ENCODE results near the gene CNTN5. TPM values are rescaled to one million over a fixed set of nuclear protein-coding genes. Genes with fewer than 3 reads are reported as not detected.

The CNTN5 gene
- total RNA-seq, 2 donors from 2014 or later: not detected

DNA sequence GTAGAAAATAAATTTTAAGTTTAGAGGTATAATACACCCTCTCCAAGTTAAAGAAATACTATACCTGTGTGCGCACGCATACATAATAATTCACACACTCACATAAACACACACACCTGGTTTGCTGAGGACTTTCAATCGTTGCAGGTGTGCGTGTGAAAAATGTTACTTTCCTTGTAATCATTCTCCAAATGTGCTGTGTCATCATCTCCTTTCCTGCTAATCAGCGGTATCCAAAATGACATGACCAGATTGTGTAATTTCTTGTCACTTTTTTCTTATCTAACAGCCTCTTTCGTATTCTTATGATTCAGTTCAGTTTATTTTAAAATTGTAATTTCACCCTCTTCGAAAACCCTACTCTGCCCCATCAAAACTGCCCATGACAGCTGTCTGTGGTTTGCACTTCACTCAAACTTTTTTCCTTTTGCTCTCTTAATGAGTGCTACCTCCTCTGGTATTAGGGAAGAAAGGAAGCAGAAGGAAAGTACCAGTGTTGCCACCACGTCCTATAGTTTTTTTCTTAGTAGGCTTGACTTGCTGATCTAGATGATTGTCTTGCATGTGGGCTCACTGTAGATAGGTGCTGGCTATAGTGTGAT is 651.2 kb downstream of the CNTN5 start:
- ATAC-seq (replicated peaks in 1 of 2): no peak

DNA sequence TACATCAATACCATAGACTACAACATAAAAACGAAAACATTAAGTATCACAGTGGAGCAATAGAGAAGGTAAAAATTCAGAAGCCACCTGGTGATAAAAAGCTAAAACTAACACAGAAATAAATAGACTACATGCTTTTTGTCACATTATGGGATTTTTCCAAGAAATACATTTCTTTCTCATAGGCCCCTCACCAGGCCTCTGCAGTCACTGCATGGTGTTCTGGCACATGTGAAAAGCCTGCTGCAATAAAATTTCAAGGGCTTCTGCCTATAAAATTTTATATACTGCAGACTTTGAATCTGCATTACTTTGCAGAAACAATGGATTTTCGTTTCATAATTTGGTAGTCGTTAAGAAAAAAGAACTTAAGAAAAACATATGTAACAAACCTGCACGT is 655.5 kb downstream of the CNTN5 start:
- Mint-ChIP-seq H3K9me3 (peaks cover 11 to 14% of the 10 kb centered on the region in 2 donors), H3K4me3 (no peak overlapping the region), H3K27me3 (ENCODE audit: low read depth) (no peaks in the 10 kb centered on the region), H3K27ac (no peak overlapping the region), H3K4me1 (ENCODE audit: low read depth) (no peaks in the 10 kb centered on the region), H3K36me3 (ENCODE audit: insufficient read depth in 2 of 2) (no peaks in the 10 kb centered on the region)
- no peak for ATAC-seq (replicated peaks in 1 of 2)
- no peak for DNase-seq

More for the DNA sequence above, 651.2 kb downstream of the CNTN5 start:
- DNase-seq: no peak
- H3K4me1 Mint-ChIP-seq (ENCODE audit: low read depth): no peaks in the 10 kb centered on the region
- H3K27me3 Mint-ChIP-seq (ENCODE audit: low read depth): no peaks in the 10 kb centered on the region
- H3K36me3 Mint-ChIP-seq (ENCODE audit: insufficient read depth in 2 of 2): no peaks in the 10 kb centered on the region
- peaks cover 9 to 10% of the 10 kb centered on the region in 2 donors for H3K9me3 Mint-ChIP-seq
- H3K27ac Mint-ChIP-seq: no peak overlapping the region
- no peak overlapping the region for H3K4me3 Mint-ChIP-seq

DNA sequence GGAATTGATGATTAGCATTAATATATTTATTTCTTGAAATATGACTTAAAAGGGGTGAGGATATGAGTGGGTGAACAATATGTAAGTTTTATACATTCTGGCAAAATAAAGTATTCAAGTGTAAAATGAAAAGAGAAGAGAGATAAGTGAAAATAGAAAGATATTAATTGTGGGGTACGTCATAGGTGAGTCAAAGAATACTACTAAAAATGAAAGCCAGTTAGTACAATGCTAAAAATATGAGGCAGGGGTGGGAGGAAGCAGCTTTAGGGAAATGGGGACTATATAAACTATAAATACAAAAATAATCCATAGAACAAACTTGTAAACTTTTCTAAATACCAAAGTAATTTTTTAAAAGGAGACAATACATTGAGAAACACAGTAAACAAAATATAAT is 661.4 kb downstream of the CNTN5 start:
- Mint-ChIP-seq H3K27me3 (ENCODE audit: low read depth) (no peaks in the 10 kb centered on the region), H3K36me3 (ENCODE audit: insufficient read depth in 2 of 2) (no peaks in the 10 kb centered on the region), H3K4me1 (ENCODE audit: low read depth) (no peaks in the 10 kb centered on the region), H3K9me3 (peaks cover 5 to 6% of the 10 kb centered on the region in 2 donors), H3K4me3 (no peak overlapping the region), H3K27ac (no peak overlapping the region)
- DNase-seq (no peak), ATAC-seq (replicated peaks in 1 of 2) (no peak)

DNA sequence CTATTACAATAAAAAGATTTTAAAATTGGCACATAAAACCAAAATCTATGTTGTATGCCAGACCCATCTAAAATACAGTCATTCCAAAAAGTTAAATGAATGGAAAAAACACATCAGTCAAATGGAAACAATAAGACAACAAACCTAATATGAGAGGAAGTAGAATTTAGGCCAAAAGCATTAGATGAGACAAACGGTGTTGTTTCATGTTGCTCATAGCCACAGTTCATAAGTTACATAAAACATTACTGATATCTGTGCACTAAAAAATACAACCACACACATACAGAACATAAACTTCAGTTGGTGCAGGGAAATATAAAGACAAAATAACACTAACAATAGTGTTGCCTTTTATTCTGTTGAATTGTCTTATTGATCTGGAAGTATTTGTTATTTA is 661.9 kb downstream of the CNTN5 start:
- no peak for DNase-seq
- Mint-ChIP-seq H3K27me3 (ENCODE audit: low read depth) (no peaks in the 10 kb centered on the region), H3K4me1 (ENCODE audit: low read depth) (no peaks in the 10 kb centered on the region), H3K36me3 (ENCODE audit: insufficient read depth in 2 of 2) (no peaks in the 10 kb centered on the region), H3K27ac (no peak overlapping the region), H3K9me3 (peaks cover 5 to 6% of the 10 kb centered on the region in 2 donors), H3K4me3 (no peak overlapping the region)
- ATAC-seq (replicated peaks in 1 of 2): no peak

DNA sequence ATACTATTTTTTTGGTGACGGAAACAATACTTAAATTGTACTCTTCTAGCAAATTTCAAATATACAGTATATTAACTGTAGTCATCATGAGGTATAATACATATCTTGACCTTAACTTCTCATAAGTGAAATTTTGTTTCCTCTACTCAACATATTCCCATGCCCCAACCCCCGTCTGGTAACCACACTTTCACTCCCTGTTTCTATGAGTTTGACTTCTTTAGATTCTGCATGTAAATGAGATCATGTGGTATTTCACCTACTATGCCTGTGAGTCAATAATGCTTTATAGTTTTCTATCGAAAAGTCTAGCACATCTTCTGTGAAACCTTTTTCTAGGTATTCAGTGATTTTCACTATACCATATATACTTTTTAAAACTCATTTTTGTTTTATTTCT is 663.2 kb downstream of the CNTN5 start:
- Mint-ChIP-seq H3K27me3 (ENCODE audit: low read depth) (no peaks in the 10 kb centered on the region), H3K36me3 (ENCODE audit: insufficient read depth in 2 of 2) (no peaks in the 10 kb centered on the region), H3K4me1 (ENCODE audit: low read depth) (no peaks in the 10 kb centered on the region), H3K27ac (no peak overlapping the region), H3K9me3 (peaks cover 4 to 6% of the 10 kb centered on the region in 2 donors), H3K4me3 (no peak overlapping the region)
- ATAC-seq (replicated peaks in 1 of 2): no peak
- no peak for DNase-seq

DNA sequence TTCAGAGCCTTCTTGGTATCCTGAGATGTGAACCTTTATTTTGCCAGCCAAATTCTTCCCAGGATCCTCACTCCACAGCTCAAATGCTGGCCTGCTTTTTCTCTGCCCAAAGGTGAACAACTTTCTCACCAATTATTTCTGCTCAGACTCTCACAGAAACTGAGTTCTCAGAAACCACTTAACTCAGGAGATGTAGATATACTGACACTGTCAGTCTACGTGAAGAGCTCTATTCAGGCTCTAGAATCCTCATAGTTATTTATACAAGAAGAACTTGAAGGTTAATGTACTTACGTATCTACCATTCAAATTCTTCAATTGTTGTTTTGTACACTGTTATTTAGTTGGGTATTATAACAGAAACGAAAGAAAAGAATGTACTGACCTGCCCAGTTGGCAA is 666.1 kb downstream of the CNTN5 start:
- no peaks in the 10 kb centered on the region for H3K4me1 Mint-ChIP-seq (ENCODE audit: low read depth)
- no peak for ATAC-seq (replicated peaks in 1 of 2)
- H3K27me3 Mint-ChIP-seq (ENCODE audit: low read depth): no peaks in the 10 kb centered on the region
- H3K27ac Mint-ChIP-seq: no peak overlapping the region
- H3K36me3 Mint-ChIP-seq (ENCODE audit: insufficient read depth in 2 of 2): no peaks in the 10 kb centered on the region
- no peak overlapping the region for H3K4me3 Mint-ChIP-seq
- peaks cover 6 to 12% of the 10 kb centered on the region in 2 donors for H3K9me3 Mint-ChIP-seq
- DNase-seq: no peak

DNA sequence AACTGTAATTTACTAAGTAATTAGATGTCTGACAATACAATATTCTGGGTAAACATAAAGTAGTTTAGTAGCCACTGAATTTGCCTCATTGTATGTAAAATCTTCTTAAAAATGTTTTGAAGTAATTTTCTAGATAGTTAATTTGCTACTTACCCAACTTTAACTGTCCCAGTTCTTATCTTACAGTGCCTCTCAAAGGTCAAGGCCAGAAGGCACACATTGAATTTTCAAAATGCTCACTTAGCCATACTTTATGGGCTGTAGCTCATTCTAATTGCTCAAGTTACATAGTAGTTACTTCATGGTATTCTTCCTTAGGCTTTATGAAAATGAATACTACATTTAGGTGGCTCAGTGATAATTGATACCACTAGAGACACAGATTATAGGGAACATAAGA is 666.6 kb downstream of the CNTN5 start:
- H3K36me3 Mint-ChIP-seq (ENCODE audit: insufficient read depth in 2 of 2): no peaks in the 10 kb centered on the region

DNA sequence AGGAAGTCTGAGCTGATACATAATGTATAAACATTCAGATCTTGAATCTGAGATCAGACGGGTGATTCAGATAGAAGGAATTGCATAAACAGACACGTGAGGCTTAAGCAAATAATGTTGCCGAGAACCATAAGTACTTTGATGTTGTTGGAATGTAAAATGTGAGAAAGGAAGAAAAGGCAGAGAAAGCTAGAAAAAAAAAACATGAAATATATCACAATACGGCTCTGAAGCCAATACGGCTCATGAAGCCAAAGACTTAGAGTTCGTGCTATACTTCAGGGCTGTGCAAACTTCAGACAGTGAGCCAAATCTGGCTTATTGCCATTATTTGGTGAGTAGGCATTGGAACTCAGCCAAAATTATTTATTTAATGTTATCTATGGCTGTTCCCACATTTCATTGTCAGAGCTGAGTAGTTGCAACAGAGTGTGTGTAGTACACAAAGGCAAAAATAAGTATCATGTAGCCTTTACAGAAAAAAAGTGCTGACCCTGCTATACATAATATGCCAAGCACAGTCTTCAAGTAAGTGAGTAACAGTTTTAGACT is 673.3 kb downstream of the CNTN5 start:
- Mint-ChIP-seq H3K9me3 (peaks cover 17 to 23% of the 10 kb centered on the region in 2 donors), H3K27ac (no peak overlapping the region), H3K4me1 (ENCODE audit: low read depth) (no peaks in the 10 kb centered on the region), H3K27me3 (ENCODE audit: low read depth) (no peaks in the 10 kb centered on the region), H3K36me3 (ENCODE audit: insufficient read depth in 2 of 2) (peaks cover 0 to 2% of the 10 kb centered on the region in 2 donors), H3K4me3 (no peak overlapping the region)
- DNase-seq (no peak), ATAC-seq (replicated peaks in 1 of 2) (no peak)

More for the DNA sequence above, 666.6 kb downstream of the CNTN5 start:
- Mint-ChIP-seq H3K27me3 (ENCODE audit: low read depth) (no peaks in the 10 kb centered on the region), H3K9me3 (peaks cover 10 to 17% of the 10 kb centered on the region in 2 donors), H3K4me3 (no peak overlapping the region), H3K4me1 (ENCODE audit: low read depth) (no peaks in the 10 kb centered on the region), H3K27ac (no peak overlapping the region)
- ATAC-seq (replicated peaks in 1 of 2): no peak
- no peak for DNase-seq

DNA sequence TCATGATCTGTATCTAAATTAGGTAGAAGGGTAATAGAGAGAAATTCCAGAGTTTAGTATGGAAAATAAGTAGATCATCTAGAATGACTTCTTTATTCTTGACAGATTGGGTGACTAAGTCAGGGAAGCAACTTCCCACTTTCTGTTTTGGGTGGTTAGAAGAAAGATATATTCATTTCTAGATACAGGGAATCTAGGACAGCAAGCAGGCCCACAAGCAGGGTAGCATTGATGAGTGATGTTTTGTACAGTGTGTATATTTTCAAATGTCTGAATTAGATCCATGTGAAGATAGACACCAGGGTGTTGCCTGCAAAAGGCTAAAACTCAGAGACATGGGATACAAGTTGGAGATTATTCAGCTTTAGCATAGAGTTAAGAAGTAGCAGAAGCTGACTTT is 674.4 kb downstream of the CNTN5 start:
- no peaks in the 10 kb centered on the region for H3K27me3 Mint-ChIP-seq (ENCODE audit: low read depth)

DNA sequence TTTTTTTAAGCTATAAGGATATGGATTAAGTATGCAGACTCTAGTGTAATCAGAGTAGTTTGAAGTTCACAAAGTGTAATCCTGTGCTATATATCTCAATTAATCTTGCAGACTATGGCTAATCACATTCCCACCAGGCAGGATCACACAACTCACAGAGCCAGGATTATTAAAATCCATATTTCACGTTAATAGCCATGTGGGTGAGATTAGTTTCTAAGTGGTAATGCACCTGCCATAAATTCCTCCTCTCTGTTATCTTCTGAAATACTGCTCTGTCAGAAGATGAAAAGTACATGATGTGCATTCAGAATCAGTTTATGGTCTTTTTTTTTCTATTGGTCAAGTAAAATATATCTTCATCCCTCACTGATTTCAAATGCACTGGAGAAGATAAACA is 686.1 kb downstream of the CNTN5 start:
- no peak for ATAC-seq (replicated peaks in 1 of 2)
- Mint-ChIP-seq H3K27me3 (ENCODE audit: low read depth) (no peaks in the 10 kb centered on the region), H3K36me3 (ENCODE audit: insufficient read depth in 2 of 2) (no peaks in the 10 kb centered on the region), H3K27ac (no peak overlapping the region), H3K4me1 (ENCODE audit: low read depth) (no peaks in the 10 kb centered on the region), H3K4me3 (no peak overlapping the region), H3K9me3 (peaks cover 8 to 11% of the 10 kb centered on the region in 2 donors)
- no peak for DNase-seq

More for the DNA sequence above, 674.4 kb downstream of the CNTN5 start:
- ATAC-seq (replicated peaks in 1 of 2) (no peak), DNase-seq (no peak)
- Mint-ChIP-seq H3K4me1 (ENCODE audit: low read depth) (no peaks in the 10 kb centered on the region), H3K9me3 (peaks cover 13 to 16% of the 10 kb centered on the region in 2 donors), H3K4me3 (no peak overlapping the region), H3K36me3 (ENCODE audit: insufficient read depth in 2 of 2) (peaks cover 0 to 2% of the 10 kb centered on the region in 2 donors), H3K27ac (no peak overlapping the region)

DNA sequence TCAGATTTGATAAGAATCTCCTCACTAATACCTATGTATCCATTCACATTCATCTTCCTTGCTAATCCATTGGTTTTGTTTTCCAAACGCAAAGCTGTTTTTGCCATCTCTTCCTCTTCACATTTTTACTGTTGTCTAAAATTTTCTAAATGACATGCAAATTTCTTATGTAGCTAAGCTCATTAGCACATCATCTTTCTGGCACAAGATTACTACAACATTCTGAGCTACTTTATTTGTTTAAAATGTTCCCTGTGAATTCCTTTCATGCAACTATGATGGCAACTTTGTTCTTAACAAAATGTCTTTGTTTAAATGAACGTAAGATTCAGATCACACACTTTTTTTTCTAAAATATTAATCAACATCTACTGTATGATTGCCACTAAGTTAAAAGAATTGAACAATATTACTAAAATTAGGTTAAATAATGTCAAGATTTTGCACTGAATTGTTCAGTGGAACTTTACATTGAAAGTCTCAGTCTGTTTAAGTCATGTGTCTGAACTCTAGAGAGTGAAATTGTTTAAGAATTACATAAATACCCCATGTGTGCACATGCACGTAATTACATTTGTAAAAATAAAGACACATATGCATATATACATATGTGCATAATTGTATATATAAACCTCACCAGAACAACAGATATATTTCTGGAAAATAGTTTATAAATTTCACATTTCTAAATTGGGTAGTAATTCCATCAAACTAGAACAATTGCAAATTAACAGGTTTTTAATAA is 688.4 kb downstream of the CNTN5 start:
- H3K9me3 Mint-ChIP-seq: peaks cover 10 to 17% of the 10 kb centered on the region in 2 donors
- DNase-seq (no peak), ATAC-seq (replicated peaks in 1 of 2) (no peak)
- no peaks in the 10 kb centered on the region for H3K36me3 Mint-ChIP-seq (ENCODE audit: insufficient read depth in 2 of 2)
- no peaks in the 10 kb centered on the region for H3K4me1 Mint-ChIP-seq (ENCODE audit: low read depth)
- H3K4me3 Mint-ChIP-seq: no peak overlapping the region
- no peak overlapping the region for H3K27ac Mint-ChIP-seq
- H3K27me3 Mint-ChIP-seq (ENCODE audit: low read depth): no peaks in the 10 kb centered on the region

DNA sequence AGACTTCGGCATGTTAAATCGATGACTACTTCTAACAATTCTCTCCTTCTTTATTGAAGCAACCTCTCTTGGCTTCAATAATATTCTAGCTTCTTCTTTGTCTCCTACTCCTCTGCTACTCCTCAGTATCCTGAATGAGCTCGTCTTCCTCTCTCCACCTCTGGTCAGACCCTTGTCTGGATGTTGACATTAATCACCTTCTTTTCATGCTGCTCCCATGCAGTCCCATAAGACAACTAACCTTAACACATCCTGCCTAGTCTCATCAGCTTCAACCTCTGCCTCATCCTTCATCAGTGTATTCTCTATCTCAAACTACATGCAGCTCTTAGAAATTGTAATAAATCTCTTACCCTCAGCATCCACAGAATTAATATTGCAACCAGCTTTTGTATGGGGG is 695.6 kb downstream of the CNTN5 start:
- no peak for DNase-seq
- Mint-ChIP-seq H3K4me1 (ENCODE audit: low read depth) (no peaks in the 10 kb centered on the region), H3K4me3 (no peak overlapping the region), H3K27ac (no peak overlapping the region), H3K27me3 (ENCODE audit: low read depth) (no peaks in the 10 kb centered on the region), H3K9me3 (peaks cover 7 to 15% of the 10 kb centered on the region in 2 donors), H3K36me3 (ENCODE audit: insufficient read depth in 2 of 2) (no peaks in the 10 kb centered on the region)
- no peak for ATAC-seq (replicated peaks in 1 of 2)

DNA sequence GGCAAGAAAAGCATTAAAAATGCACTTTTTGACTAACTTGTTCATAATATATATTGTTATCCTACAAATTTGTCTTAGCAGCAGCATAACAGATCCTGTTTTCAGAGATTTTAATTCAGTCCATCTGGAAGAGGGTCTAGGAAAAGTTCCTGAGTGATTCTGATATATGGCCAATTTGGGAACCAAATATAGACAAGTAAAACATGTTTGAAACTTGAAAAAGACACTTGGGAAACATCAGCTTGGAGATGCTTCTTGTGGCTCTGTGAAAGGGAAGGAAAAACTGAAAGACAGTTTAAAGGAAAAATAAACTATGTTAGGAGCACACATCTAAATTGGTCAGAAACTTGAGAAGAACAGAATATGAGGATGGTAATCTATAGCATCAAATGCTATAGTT is 697.5 kb downstream of the CNTN5 start:
- ATAC-seq (replicated peaks in 1 of 2) (no peak), DNase-seq (no peak)
- Mint-ChIP-seq H3K27me3 (ENCODE audit: low read depth) (no peaks in the 10 kb centered on the region), H3K27ac (no peak overlapping the region), H3K4me1 (ENCODE audit: low read depth) (no peaks in the 10 kb centered on the region), H3K9me3 (peaks cover 4 to 14% of the 10 kb centered on the region in 2 donors), H3K4me3 (no peak overlapping the region), H3K36me3 (ENCODE audit: insufficient read depth in 2 of 2) (no peaks in the 10 kb centered on the region)
